CD14-positive monocyte (primary cell): Measurements from ENCODE around the gene IPPK. TPM values are rescaled to one million over a fixed set of nuclear protein-coding genes. Genes with fewer than 3 reads are reported as not detected.
"Not testable (repeated sequence)": the region's sequence is repeated elsewhere in the genome, so short reads cannot be mapped to it uniquely, and the experiment has no call there.

ENCODE experiments used
- DNase-seq, 3 donors: peaks; one replicate each; pipeline ENCODE4 v3.0.0-alpha.2; 2011 to 2022
- H2AFZ ChIP-seq: 2 replicates; pipeline ENCODE4 v1.6.0; 2012; ENCODE audit warnings: mild to moderate bottlenecking, low read depth, low read length, inconsistent platforms; ENCODE audit not compliant: insufficient read depth, poor library complexity, severe bottlenecking
- H3K27ac ChIP-seq, 2 donors: 1 replicate in 1 of 2; 2 replicates in 1 of 2; pipeline ENCODE4 v1.5.1; 2012 to 2013; ENCODE audit warnings: low read length in 2 of 2, control low read depth in 1 of 2, inconsistent platforms in 1 of 2, low read depth in 1 of 2, mild to moderate bottlenecking in 1 of 2
- H3K27me3 ChIP-seq, 2 donors: one replicate each; pipeline versions ENCODE4 v1.6.0 to v1.6.1; 2011 to 2013; ENCODE audit warnings: low read length in 2 of 2; ENCODE audit not compliant: control insufficient read depth in 2 of 2, insufficient read depth in 2 of 2
- H3K36me3 ChIP-seq, 2 donors: replicated peaks in 1 of 2; 1 replicate in 1 of 2; 2 replicates in 1 of 2; pipeline versions ENCODE4 v1.5.1 to v1.6.1; 2012 to 2013; ENCODE audit warnings: low read length in 2 of 2, control low read depth in 1 of 2, inconsistent platforms in 1 of 2, mild to moderate bottlenecking in 1 of 2; ENCODE audit not compliant: insufficient read depth in 2 of 2, control insufficient read depth in 1 of 2
- H3K4me1 ChIP-seq, 2 donors: 1 replicate in 1 of 2; 2 replicates in 1 of 2; pipeline versions ENCODE4 v1.5.1 to v1.6.1; 2012 to 2013; ENCODE audit warnings: low read length in 2 of 2, control low read depth in 1 of 2, inconsistent platforms in 1 of 2, mild to moderate bottlenecking in 1 of 2, moderate library complexity in 1 of 2; ENCODE audit not compliant: insufficient read depth in 2 of 2, control insufficient read depth in 1 of 2
- H3K4me2 ChIP-seq: replicated peaks from 2 replicates; pipeline ENCODE3; 2012; ENCODE audit warnings: low read length, moderate library complexity, mild to moderate bottlenecking; ENCODE audit not compliant: poor library complexity, severe bottlenecking; ENCODE audit errors: extremely low read depth
- H3K4me3 ChIP-seq, 3 experiments: fragments of 200-600 bp in 1 of 3; sonication (generic) in 1 of 3; replicated peaks in 1 of 3; 1 replicate in 2 of 3; 2 replicates in 1 of 3; pipeline ENCODE4 v1.5.1; 2011 to 2013; ENCODE audit warnings: low read length in 3 of 3, mild to moderate bottlenecking in 3 of 3, control low read depth in 2 of 3, low read depth in 2 of 3, inconsistent platforms in 1 of 3, moderate library complexity in 1 of 3
- H3K79me2 ChIP-seq: 2 replicates; pipeline ENCODE4 v1.6.0; 2012; ENCODE audit warnings: mild to moderate bottlenecking, control low read depth, inconsistent platforms, low read length, moderate library complexity; ENCODE audit not compliant: insufficient read depth
- H3K9ac ChIP-seq: 2 replicates; pipeline ENCODE4 v1.6.0; 2017; ENCODE audit warnings: low read length, mild to moderate bottlenecking; ENCODE audit not compliant: insufficient read depth, poor library complexity, severe bottlenecking
- H3K9me3 ChIP-seq, 2 donors: replicated peaks in 1 of 2; 1 replicate in 1 of 2; 2 replicates in 1 of 2; pipeline versions ENCODE4 v1.5.1 to v1.6.1; 2012 to 2013; ENCODE audit warnings: low read length in 2 of 2, control low read depth in 1 of 2; ENCODE audit not compliant: control insufficient read depth in 1 of 2, insufficient read depth in 1 of 2
- H4K20me1 ChIP-seq: 2 replicates; pipeline ENCODE4 v1.6.0; 2012; ENCODE audit warnings: mild to moderate bottlenecking, low read length, control low read depth, moderate library complexity; ENCODE audit not compliant: insufficient read depth
- H3K27ac Mint-ChIP-seq, 7 donors: one replicate each; pipeline ENCODE4 v1.8.0; 2020; ENCODE audit warnings: mild to moderate bottlenecking in 7 of 7, mixed read lengths in 7 of 7, moderate library complexity in 6 of 7, inconsistent platforms in 2 of 7
- H3K27me3 Mint-ChIP-seq, 3 donors: one replicate each; pipeline ENCODE4 v1.8.0; 2021 to 2022; ENCODE audit warnings: low read depth in 3 of 3, mild to moderate bottlenecking in 3 of 3, mixed read lengths in 3 of 3, moderate library complexity in 3 of 3, inconsistent platforms in 1 of 3
- H3K36me3 Mint-ChIP-seq, 2 donors: one replicate each; pipeline ENCODE4 v1.8.0; 2020; ENCODE audit warnings: mixed read lengths in 2 of 2, inconsistent platforms in 1 of 2, mild to moderate bottlenecking in 1 of 2
- H3K4me1 Mint-ChIP-seq: one replicate; pipeline ENCODE4 v1.8.0; 2020; ENCODE audit warnings: mild to moderate bottlenecking, mixed read lengths
- H3K4me3 Mint-ChIP-seq, 2 donors: one replicate each; pipeline ENCODE4 v1.8.0; 2020; ENCODE audit warnings: mild to moderate bottlenecking in 2 of 2, mixed read lengths in 2 of 2, moderate library complexity in 1 of 2
- H3K9me3 Mint-ChIP-seq, 7 donors: one replicate each; pipeline ENCODE4 v1.8.0; 2020 to 2022; ENCODE audit warnings: mixed read lengths in 7 of 7, mild to moderate bottlenecking in 6 of 7, moderate library complexity in 6 of 7, inconsistent platforms in 2 of 7
- WGBS: methylation state at CpG from one replicate; pipeline ENCODE4 v1.1.5; 2013; ENCODE audit warnings: missing lambda C conversion rate; ENCODE audit not compliant: insufficient coverage; 5-methylcytosine and 5-hydroxymethylcytosine counted together
- intact Hi-C, 2 donors: fragments of 100-400 bp; cut with micrococcal nuclease; formaldehyde crosslinking; loops; one replicate each; pipeline versions ENCODE4 v1.15.0 to v1.15.1; 2023
- polyA plus RNA-seq, 3 donors: library from polyadenylated mRNA; depleted of rRNA in 1 of 3; unstranded in 2 of 3; stranded (reverse) in 1 of 3; fragments of 300-500 nt in 2 of 3; fragments of >200 nt in 1 of 3; fragmentation: Illumina TruSeq in 2 of 3; gene quantifications; 1 replicate in 2 of 3; 2 replicates in 1 of 3; pipeline ENCODE4 v1.2.3, GENCODE V29; 2012 to 2021
- TF ChIP-seq, protein P1 (sequence below): fragments of 200-600 bp; IDR thresholded peaks from one replicate; pipeline ENCODE4 v1.8.0; 2022; ENCODE audit warnings: antibody characterized with exemption, mild to moderate bottlenecking

Gene IPPK
- polyA plus RNA-seq, 3 donors, result 1.9 to 11.6 (median 3.2) TPM

GRCh38 chr9:92576175-92576574, 93.8 kb downstream of the IPPK start:
- WGBS, result no CpG with 5 or more reads among the region's 1 CpG
- Mint-ChIP-seq H3K36me3 (peaks cover 0 to 12% of the 10 kb centered on the region in 2 donors), H3K27ac (peak overlapping the region in 5 of 7 donors; percentile 12 to 92 (median 74)), H3K4me1 (peaks cover 12% of the 10 kb centered on the region), H3K27me3 (peaks cover 0 to 2% (median 0%) of the 10 kb centered on the region in 3 donors), H3K9me3 (peaks cover 8 to 27% (median 16%) of the 10 kb centered on the region in 7 donors), H3K4me3 (peak overlapping the region in 1 of 2 donors; percentile 57)
- H3K9me3 ChIP-seq, result peaks cover 0 to 6% of the 10 kb centered on the region in 2 donors
- H3K79me2 ChIP-seq, result no peaks in the 10 kb centered on the region
- peak overlapping the region; percentile 38 for H2AFZ ChIP-seq
- H3K36me3 ChIP-seq, result no peaks in the 10 kb centered on the region
- peak overlapping the region; percentile 42 for H3K4me2 ChIP-seq
- H3K9ac ChIP-seq, result peak overlapping the region; percentile 16
- peak overlapping the region in 1 of 3 experiments; percentile 27 for H3K4me3 ChIP-seq
- no peaks in the 10 kb centered on the region for H4K20me1 ChIP-seq
- intact Hi-C loops, result no loop called here
- DNase-seq, result no peak
- peak overlapping the region in 1 of 2 donors; percentile 74 for H3K27ac ChIP-seq
- no peaks in the 10 kb centered on the region for H3K27me3 ChIP-seq
- TF ChIP-seq, protein P1, sequence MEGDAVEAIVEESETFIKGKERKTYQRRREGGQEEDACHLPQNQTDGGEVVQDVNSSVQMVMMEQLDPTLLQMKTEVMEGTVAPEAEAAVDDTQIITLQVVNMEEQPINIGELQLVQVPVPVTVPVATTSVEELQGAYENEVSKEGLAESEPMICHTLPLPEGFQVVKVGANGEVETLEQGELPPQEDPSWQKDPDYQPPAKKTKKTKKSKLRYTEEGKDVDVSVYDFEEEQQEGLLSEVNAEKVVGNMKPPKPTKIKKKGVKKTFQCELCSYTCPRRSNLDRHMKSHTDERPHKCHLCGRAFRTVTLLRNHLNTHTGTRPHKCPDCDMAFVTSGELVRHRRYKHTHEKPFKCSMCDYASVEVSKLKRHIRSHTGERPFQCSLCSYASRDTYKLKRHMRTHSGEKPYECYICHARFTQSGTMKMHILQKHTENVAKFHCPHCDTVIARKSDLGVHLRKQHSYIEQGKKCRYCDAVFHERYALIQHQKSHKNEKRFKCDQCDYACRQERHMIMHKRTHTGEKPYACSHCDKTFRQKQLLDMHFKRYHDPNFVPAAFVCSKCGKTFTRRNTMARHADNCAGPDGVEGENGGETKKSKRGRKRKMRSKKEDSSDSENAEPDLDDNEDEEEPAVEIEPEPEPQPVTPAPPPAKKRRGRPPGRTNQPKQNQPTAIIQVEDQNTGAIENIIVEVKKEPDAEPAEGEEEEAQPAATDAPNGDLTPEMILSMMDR, result no peak
- peaks cover 11% of the 10 kb centered on the region in 2 donors for H3K4me1 ChIP-seq

DNA sequence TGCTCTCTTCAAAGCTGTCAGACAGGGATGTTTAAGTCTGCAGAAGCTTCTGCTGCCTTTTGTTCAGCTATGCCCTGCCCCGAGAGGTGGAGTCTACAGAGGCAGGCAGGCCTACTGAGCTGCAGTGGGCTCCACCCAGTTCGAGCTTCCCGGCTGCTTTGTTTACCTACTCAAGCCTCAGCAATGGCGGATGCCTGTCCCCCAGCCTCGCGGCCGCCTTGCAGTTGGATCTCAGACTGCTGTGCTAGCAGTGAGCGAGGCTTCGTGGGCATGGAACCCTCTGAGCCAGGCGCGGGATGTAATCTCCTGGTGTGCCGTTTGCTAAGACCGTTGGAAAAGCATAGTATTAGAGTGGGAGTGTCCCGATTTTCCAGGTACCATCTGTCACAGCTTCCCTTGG, 96.3 kb downstream of the IPPK start:
- H3K27me3 Mint-ChIP-seq, H2AFZ ChIP-seq, H3K36me3 ChIP-seq, H3K4me2 ChIP-seq, H4K20me1 ChIP-seq, H3K9me3 ChIP-seq, H3K4me3 Mint-ChIP-seq, H3K27ac ChIP-seq, H3K4me3 ChIP-seq, H3K79me2 ChIP-seq, intact Hi-C loops, H3K27me3 ChIP-seq, H3K9ac ChIP-seq, DNase-seq, H3K27ac Mint-ChIP-seq: not testable (repeated sequence)
- Mint-ChIP-seq H3K4me1 (peaks cover 12% of the 10 kb centered on the region), H3K9me3 (peaks cover 8 to 31% (median 18%) of the 10 kb centered on the region in 7 donors), H3K36me3 (peaks cover 2 to 12% of the 10 kb centered on the region in 2 donors)
- WGBS, result over 99% methylated on average over 14 of the region's 14 CpGs
- H3K4me1 ChIP-seq, result peaks cover 11% of the 10 kb centered on the region in 2 donors

DNA sequence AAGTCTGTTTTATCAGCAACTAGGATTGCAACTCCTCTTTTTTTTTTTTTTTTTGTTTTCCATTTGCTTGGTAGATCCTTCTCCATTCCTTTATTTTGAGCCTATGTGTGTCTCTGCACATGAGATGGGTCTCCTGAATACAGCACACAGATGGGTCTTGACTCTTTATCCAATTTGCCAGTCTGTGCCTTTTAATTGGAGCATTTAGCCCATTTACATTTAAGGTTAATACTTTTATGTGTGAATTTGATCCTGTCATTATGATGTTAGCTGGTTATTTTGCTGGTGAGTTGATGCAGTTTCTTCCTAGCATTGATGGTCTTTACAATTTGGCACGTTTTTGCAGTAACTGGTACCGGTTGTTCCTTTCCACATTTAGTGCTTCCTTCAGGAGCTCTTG, 98.1 kb downstream of the IPPK start:
- H3K27ac Mint-ChIP-seq, H3K36me3 ChIP-seq, H3K4me3 Mint-ChIP-seq, H3K4me2 ChIP-seq, H2AFZ ChIP-seq, H3K79me2 ChIP-seq, H3K27ac ChIP-seq, H3K27me3 ChIP-seq, DNase-seq, H3K9me3 ChIP-seq, H4K20me1 ChIP-seq, H3K4me3 ChIP-seq, H3K27me3 Mint-ChIP-seq, intact Hi-C loops, H3K9ac ChIP-seq: not testable (repeated sequence)
- peaks cover 11% of the 10 kb centered on the region in 2 donors for H3K4me1 ChIP-seq
- Mint-ChIP-seq H3K36me3 (peaks cover 2 to 12% of the 10 kb centered on the region in 2 donors), H3K4me1 (peaks cover 12% of the 10 kb centered on the region), H3K9me3 (peaks cover 10 to 29% (median 19%) of the 10 kb centered on the region in 7 donors)
- no CpG with 5 or more reads among the region's 2 CpGs for WGBS
